MG63 (cell line): ENCODE data around the gene MYOM1. TPM values are rescaled to one million over a fixed set of nuclear protein-coding genes. Genes with fewer than 3 reads are reported as not detected.

Experiments
- DNase-seq: peaks from one replicate; pipeline ENCODE4 v3.0.0-alpha.2; 2020
- H3K27me3 ChIP-seq: fragments of 250-450 bp; sonication (Bioruptor Pico); 2 replicates; pipeline ENCODE4 v1.5.1; 2020; ENCODE audit warnings: mild to moderate bottlenecking, moderate library complexity
- H3K36me3 ChIP-seq: fragments of 250-450 bp; sonication (Bioruptor Pico); 2 replicates; pipeline ENCODE4 v1.5.1; 2020; ENCODE audit warnings: mild to moderate bottlenecking, moderate library complexity
- H3K4me3 ChIP-seq: fragments of 250-450 bp; sonication (Bioruptor Pico); 2 replicates; pipeline ENCODE4 v1.5.1; 2020; ENCODE audit warnings: mild to moderate bottlenecking, moderate library complexity
- H3K9me3 ChIP-seq: fragments of 250-450 bp; sonication (Bioruptor Pico); 2 replicates; pipeline ENCODE4 v1.5.1; 2020; ENCODE audit warnings: mild to moderate bottlenecking, moderate library complexity
- total RNA-seq: library from RNA; depleted of rRNA; stranded (reverse); fragments of >200 nt; shearing (Covaris generic); gene quantifications from 2 replicates; pipeline ENCODE4 v1.2.3, GENCODE V29; 2014; ENCODE audit warnings: low replicate concordance

Gene MYOM1
- total RNA-seq, 1 experiment from 2014 or later = 0.03 TPM

DNA sequence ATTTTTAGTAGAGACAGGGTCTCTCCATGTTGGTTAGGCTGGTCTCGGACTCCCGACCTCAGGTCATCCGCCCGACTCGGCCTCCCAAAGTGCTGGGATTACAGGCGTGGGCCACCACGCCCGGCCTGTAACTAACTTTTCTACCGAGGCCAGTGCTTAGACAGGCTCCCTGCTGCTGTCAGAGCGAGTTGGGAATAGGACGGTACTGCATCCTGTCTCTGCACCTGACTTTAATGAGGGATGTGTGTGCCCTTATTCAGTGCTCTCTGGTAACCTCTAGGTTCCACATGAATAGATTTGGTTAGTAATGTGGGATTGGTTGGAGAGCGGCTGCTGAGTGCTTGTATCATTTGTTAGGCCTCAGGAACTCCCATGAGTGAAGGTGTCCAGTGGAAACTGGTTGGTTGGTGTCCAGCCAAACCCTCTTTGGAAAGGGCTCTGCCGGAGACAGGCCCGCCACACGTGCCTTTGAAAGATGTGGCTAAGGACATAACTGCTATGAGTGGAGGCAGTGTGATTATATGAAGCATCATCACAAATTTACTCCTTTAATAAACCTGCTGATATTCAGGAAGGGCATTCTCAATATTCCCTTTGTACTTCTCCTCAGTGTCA lies 36.6 kb downstream of the MYOM1 start:
- H3K27me3 ChIP-seq = no peaks in the 10 kb centered on the region
- H3K9me3 ChIP-seq = no peaks in the 10 kb centered on the region
- DNase-seq = no peak
- H3K4me3 ChIP-seq = no peak overlapping the region
- no peaks in the 10 kb centered on the region for H3K36me3 ChIP-seq

DNA sequence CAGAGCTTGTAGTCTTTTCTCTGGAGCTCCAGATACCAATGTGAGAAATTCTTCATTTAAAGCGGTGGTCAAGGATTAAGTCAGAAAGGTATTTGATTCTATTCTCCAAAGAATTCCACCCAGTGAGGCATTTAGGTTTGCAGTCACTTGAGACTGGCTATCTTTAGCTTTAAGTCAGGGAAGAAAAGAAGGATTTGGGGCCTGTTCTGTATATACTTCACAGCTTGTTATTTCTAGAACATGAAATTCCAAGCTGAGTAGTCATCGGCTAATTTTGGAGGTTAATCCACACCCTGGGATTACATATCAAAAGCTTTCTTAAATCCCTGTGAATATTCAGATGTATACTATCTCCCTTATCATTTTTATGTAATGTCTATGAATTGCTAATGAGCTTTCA lies 39.4 kb downstream of the MYOM1 start:
- DNase-seq = no peak
- Histone ChIP-seq H3K27me3 (no peaks in the 10 kb centered on the region), H3K9me3 (no peaks in the 10 kb centered on the region), H3K4me3 (no peak overlapping the region), H3K36me3 (no peaks in the 10 kb centered on the region)

DNA sequence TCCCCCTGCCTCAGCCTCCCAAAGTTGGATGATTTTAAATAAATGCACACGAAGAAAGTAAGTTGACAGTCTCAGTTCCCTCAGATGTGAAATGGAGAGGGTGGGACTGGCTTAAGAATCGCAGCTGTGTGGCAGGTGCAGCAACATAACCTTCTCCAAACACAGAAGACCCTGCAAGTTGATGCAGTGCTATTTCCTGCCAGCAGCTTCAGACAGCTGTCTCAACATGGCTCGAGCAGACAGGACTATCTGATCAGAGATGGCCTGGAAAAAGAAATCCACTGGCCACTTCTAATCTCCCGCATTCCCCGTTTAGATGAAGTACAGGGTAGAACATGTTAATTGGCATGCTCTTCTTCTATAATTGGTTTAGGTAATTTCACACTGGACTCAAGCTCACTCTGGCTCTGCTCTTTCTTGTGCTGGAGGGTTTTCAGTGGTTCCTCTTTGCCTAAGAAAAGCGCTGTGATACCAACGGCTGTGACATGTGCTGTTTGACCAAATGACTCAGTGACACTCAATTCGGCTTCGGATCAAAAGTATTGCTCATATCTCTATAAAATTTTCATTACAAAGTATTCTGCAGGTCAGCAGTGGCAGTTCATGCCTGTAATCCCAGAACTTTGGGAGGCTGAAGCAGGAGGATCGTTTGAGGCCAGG lies 40.2 kb downstream of the MYOM1 start:
- DNase-seq = no peak
- no peaks in the 10 kb centered on the region for H3K27me3 ChIP-seq
- H3K4me3 ChIP-seq = no peak overlapping the region
- H3K9me3 ChIP-seq = no peaks in the 10 kb centered on the region
- H3K36me3 ChIP-seq = no peaks in the 10 kb centered on the region

GRCh38 chr18:3177902-3178687 lies 41.7 kb downstream of the MYOM1 start:
- H3K36me3 ChIP-seq = no peaks in the 10 kb centered on the region
- H3K4me3 ChIP-seq = no peak overlapping the region
- peak; percentile 8 for DNase-seq
- H3K9me3 ChIP-seq = no peaks in the 10 kb centered on the region
- H3K27me3 ChIP-seq = no peaks in the 10 kb centered on the region

DNA sequence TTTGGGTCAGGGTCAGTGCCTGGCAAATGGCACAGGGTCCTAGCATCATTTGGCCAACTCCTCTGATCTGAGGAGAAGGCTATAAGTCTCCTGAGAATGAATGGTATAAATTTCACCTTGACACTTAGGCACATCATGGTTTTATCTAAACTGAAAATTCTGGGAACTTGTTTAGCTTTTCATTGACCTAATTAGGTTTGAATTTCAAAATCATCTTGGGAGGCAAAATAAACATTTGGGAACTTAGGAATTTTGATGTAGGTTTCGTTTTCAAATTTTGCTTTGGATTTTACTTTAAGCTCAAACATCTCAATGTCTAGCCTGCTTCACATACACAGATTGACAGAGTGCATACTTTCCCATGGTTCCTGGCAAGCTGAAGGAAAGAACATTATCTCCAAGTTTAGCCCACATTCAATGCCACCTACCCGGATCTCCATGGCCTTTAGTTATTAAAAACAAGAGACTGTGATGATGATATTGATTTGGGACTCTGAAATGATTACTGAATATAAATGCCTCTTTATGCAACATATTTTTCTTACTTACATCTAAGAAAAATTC lies 44.5 kb downstream of the MYOM1 start:
- Histone ChIP-seq H3K36me3 (no peaks in the 10 kb centered on the region), H3K9me3 (no peaks in the 10 kb centered on the region), H3K4me3 (no peak overlapping the region), H3K27me3 (no peaks in the 10 kb centered on the region)
- DNase-seq = no peak

- no peaks in the 10 kb centered on the region for H3K27me3 ChIP-seq
- H3K36me3 ChIP-seq = no peaks in the 10 kb centered on the region
- no peak for DNase-seq
These were observed 47.7 kb downstream of the MYOM1 start for GRCh38 chr18:3172097-3172496.

GRCh38 chr18:3171631-3172030 lies 48.1 kb downstream of the MYOM1 start:
- Histone ChIP-seq H3K36me3 (no peaks in the 10 kb centered on the region), H3K9me3 (no peaks in the 10 kb centered on the region), H3K4me3 (no peak overlapping the region), H3K27me3 (no peaks in the 10 kb centered on the region)
- no peak for DNase-seq

More at GRCh38 chr18:3172097-3172496, 47.7 kb downstream of the MYOM1 start:
- no peak overlapping the region for H3K4me3 ChIP-seq
- no peaks in the 10 kb centered on the region for H3K9me3 ChIP-seq

- H3K9me3 ChIP-seq = no peaks in the 10 kb centered on the region
- no peaks in the 10 kb centered on the region for H3K36me3 ChIP-seq
- H3K27me3 ChIP-seq = no peaks in the 10 kb centered on the region
- H3K4me3 ChIP-seq = no peak overlapping the region
- DNase-seq = no peak
These were observed 49.2 kb downstream of the MYOM1 start for GRCh38 chr18:3170441-3171161.

DNA sequence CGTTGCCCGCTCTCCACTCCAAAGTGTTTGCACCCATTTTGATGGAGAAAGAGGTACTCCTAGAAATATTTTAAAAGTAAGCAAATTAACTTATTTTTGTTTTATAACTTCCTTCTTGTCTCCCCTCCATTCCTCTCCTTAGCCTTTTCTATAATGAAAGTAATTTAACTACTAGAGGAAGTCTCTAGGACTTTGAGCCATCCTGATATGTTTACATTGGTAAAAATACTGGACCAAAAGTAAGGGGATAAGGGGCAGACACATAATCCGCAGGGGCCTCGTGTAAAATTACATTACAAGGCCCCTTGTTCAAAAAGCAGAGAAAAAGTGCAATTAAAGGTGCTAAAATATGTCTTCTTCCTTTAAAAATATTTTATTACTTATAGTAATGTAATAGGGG lies 55.4 kb downstream of the MYOM1 start:
- no peaks in the 10 kb centered on the region for H3K36me3 ChIP-seq
- H3K4me3 ChIP-seq = no peak overlapping the region
- H3K27me3 ChIP-seq = no peaks in the 10 kb centered on the region
- no peak for DNase-seq
- no peaks in the 10 kb centered on the region for H3K9me3 ChIP-seq

GRCh38 chr18:3163968-3164367 lies 55.8 kb downstream of the MYOM1 start:
- DNase-seq = no peak
- Histone ChIP-seq H3K36me3 (no peaks in the 10 kb centered on the region), H3K9me3 (no peaks in the 10 kb centered on the region), H3K27me3 (no peaks in the 10 kb centered on the region), H3K4me3 (no peak overlapping the region)

DNA sequence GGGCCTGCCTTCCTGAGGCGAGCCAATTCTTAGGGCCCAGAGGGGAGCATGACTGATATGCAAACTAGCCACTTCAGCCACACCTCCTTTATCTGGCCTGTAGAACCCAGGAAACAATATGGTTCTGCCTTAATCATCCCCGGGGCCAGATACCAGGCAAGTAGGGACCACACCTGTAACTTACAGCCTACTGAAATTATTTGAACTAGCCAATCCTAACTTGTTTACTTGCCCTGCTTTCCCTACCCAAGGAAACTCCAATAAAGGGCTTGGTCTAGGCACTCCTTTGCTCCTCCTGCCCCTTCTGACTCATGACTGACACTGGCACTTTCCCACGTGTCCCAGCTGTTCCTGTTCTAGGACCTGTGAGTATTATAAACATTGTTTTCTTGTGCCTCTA lies 57.6 kb downstream of the MYOM1 start:
- Histone ChIP-seq H3K4me3 (no peak overlapping the region), H3K36me3 (no peaks in the 10 kb centered on the region), H3K27me3 (no peaks in the 10 kb centered on the region), H3K9me3 (no peaks in the 10 kb centered on the region)
- DNase-seq = peak; percentile 8

GRCh38 chr18:3159830-3160229 lies 59.9 kb downstream of the MYOM1 start:
- no peaks in the 10 kb centered on the region for H3K9me3 ChIP-seq
- H3K27me3 ChIP-seq = no peaks in the 10 kb centered on the region
- no peak overlapping the region for H3K4me3 ChIP-seq
- no peak for DNase-seq
- no peaks in the 10 kb centered on the region for H3K36me3 ChIP-seq

GRCh38 chr18:3157606-3158005 lies 62.2 kb downstream of the MYOM1 start:
- no peaks in the 10 kb centered on the region for H3K27me3 ChIP-seq
- DNase-seq = no peak
- H3K9me3 ChIP-seq = no peaks in the 10 kb centered on the region
- H3K36me3 ChIP-seq = no peaks in the 10 kb centered on the region
- no peak overlapping the region for H3K4me3 ChIP-seq

DNA sequence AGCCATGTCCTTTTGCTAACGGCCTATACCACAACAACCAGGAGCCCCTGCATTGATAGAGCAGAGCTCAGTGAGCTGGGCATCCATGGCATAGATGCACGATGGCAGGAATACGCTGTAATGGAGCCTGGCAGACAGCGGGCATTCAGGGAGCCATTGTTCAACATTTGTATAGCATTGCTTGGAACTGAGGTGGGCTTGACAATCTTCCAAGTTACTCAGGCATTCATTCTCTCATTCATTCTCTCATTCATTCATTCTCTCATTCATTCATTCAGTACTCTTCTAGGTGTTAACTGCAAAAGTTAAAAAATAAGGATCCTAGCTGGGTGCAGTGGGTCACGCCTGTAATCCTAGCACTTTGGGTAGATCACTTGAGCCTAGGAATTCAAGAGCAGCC lies 62.7 kb downstream of the MYOM1 start:
- Histone ChIP-seq H3K27me3 (no peaks in the 10 kb centered on the region), H3K36me3 (no peaks in the 10 kb centered on the region), H3K4me3 (no peak overlapping the region), H3K9me3 (no peaks in the 10 kb centered on the region)
- no peak for DNase-seq

GRCh38 chr18:3156325-3156640 lies 63.5 kb downstream of the MYOM1 start:
- no peak for DNase-seq
- Histone ChIP-seq H3K9me3 (no peaks in the 10 kb centered on the region), H3K4me3 (no peak overlapping the region), H3K36me3 (no peaks in the 10 kb centered on the region), H3K27me3 (no peaks in the 10 kb centered on the region)

DNA sequence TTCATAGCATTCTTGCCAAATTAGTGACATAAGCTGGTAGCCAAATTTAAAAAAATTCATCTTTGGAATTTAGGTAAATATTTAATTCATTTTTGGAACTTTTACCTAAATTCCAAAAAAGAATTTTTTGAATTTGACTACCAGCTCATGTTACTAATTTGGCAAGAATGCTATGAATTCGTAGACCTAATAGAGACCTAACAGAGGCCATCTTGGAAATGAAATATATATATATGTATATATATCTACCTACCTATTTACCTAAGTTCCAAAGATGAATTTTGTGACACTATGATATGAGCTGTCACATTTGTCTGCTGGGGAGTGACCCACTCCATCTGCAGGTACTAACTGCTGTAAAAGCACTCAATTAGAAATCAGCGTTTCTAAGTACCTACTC lies 65.6 kb downstream of the MYOM1 start:
- Histone ChIP-seq H3K9me3 (no peaks in the 10 kb centered on the region), H3K36me3 (no peaks in the 10 kb centered on the region), H3K27me3 (no peaks in the 10 kb centered on the region), H3K4me3 (no peak overlapping the region)
- no peak for DNase-seq

DNA sequence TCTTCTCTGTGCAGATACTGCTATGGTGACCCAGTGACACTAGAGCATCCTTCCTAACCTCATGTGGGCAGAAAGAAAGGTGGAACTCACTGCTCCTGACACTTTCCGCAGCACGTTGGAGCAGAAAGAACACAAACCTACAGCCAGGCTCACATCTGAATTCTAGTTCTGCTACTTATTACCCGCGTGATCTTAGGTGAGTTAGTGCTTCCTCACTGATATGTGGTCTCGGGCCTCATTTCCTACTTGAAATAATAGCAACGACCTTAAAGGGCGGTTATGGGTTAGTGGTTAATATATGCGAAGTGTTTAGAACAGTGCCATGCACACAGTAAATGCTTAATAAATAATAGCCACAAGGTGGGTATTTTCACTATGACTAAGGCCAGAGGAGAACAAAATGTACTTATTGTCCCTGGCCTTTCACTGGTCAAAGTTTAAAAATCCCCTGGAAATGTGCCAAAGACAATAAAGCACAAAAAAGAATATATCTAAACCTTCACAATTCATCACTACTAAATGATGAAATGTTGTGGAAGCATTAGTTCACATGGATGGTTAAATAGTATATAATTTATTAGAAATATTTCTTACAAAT lies 66.6 kb downstream of the MYOM1 start:
- Histone ChIP-seq H3K9me3 (no peaks in the 10 kb centered on the region), H3K27me3 (no peaks in the 10 kb centered on the region), H3K4me3 (no peak overlapping the region), H3K36me3 (no peaks in the 10 kb centered on the region)
- no peak for DNase-seq
